CD4-positive, alpha-beta T cell (primary cell): ENCODE measurements around the gene NUP210L. TPM values are rescaled to one million over a fixed set of nuclear protein-coding genes. Genes with fewer than 3 reads are reported as not detected.
A peak's percentile ranks its signal among the peaks of the same experiment; 100 is the strongest.

Experiments used
- ATAC-seq: fragments of 200-7000 bp; cut with Tn5 transposase; one replicate; pipeline ENCODE4 v1.10.0; 2022; ENCODE audit warnings: mild to moderate bottlenecking; ENCODE audit not compliant: poor library complexity
- CTCF ChIA-PET: fragments of 350-600 bp; sonication (Branson Sonifier 250); formaldehyde crosslinking; loops from one replicate; lab custom pipeline; 2021; ENCODE audit warnings: antibody characterized with exemption, inconsistent platforms; lab: Charles Lee
- POLR2A ChIA-PET: fragments of 350-600 bp; sonication (Branson Sonifier 250); formaldehyde crosslinking; loops from one replicate; lab custom pipeline; 2021; ENCODE audit warnings: antibody characterized with exemption, inconsistent platforms; lab: Charles Lee
- DNase-seq, 14 experiments: peaks; one replicate each; pipeline ENCODE4 v3.0.0-alpha.2; 2013 to 2020; ENCODE audit warnings: mixed read lengths in 2 of 14
- H3K27ac ChIP-seq, 2 donors: one replicate each; pipeline versions ENCODE4 v1.5.1 to v1.7.0; 2013; ENCODE audit warnings: low read length in 2 of 2, low read depth in 1 of 2, mild to moderate bottlenecking in 1 of 2
- H3K27me3 ChIP-seq, 2 experiments: 1 replicate in 1 of 2; 2 replicates in 1 of 2; pipeline versions ENCODE4 v1.6.1 to v1.7.0; 2013; ENCODE audit warnings: low read length in 2 of 2, control low read depth in 1 of 2, mild to moderate bottlenecking in 1 of 2, moderate library complexity in 1 of 2; ENCODE audit not compliant: insufficient read depth in 2 of 2, control insufficient read depth in 1 of 2
- H3K36me3 ChIP-seq: one replicate; pipeline ENCODE4 v1.6.1; 2013; ENCODE audit warnings: low read length, control low read depth; ENCODE audit not compliant: insufficient read depth
- H3K4me1 ChIP-seq: one replicate; pipeline ENCODE4 v1.6.1; 2013; ENCODE audit warnings: low read length, control low read depth; ENCODE audit not compliant: insufficient read depth
- H3K4me3 ChIP-seq: one replicate; pipeline ENCODE4 v1.5.1; 2013; ENCODE audit warnings: mild to moderate bottlenecking, low read length, moderate library complexity
- H3K9me3 ChIP-seq, 2 experiments: 1 replicate in 1 of 2; 2 replicates in 1 of 2; pipeline versions ENCODE4 v1.6.1 to v1.7.0; 2013; ENCODE audit warnings: low read length in 2 of 2, mild to moderate bottlenecking in 2 of 2, control low read depth in 1 of 2, moderate library complexity in 1 of 2; ENCODE audit not compliant: control insufficient read depth in 1 of 2, insufficient read depth in 1 of 2
- H3K27ac Mint-ChIP-seq: one replicate; pipeline ENCODE4 v1.8.0; 2020; ENCODE audit warnings: mixed read lengths
- H3K27me3 Mint-ChIP-seq: one replicate; pipeline ENCODE4 v1.8.0; 2021; ENCODE audit warnings: mixed read lengths
- H3K36me3 Mint-ChIP-seq: one replicate; pipeline ENCODE4 v1.8.0; 2021; ENCODE audit warnings: low read depth, mixed read lengths
- H3K4me1 Mint-ChIP-seq: one replicate; pipeline ENCODE4 v1.8.0; 2021; ENCODE audit warnings: low read depth, mixed read lengths
- H3K4me3 Mint-ChIP-seq: one replicate; pipeline ENCODE4 v1.8.0; 2020; ENCODE audit warnings: mild to moderate bottlenecking, mixed read lengths
- H3K9me3 Mint-ChIP-seq: one replicate; pipeline ENCODE4 v1.8.0; 2020; ENCODE audit warnings: mixed read lengths
- CTCF ChIP-seq: fragments of 200-600 bp; IDR thresholded peaks from one replicate; pipeline ENCODE4 v1.8.0; 2022; ENCODE audit warnings: antibody characterized with exemption, mild to moderate bottlenecking
- intact Hi-C, 2 experiments: fragments of 100-400 bp; cut with DNase I in 1 of 2; cut with micrococcal nuclease in 1 of 2; formaldehyde crosslinking; loops; one replicate each; pipeline versions ENCODE4 v1.15.1 to v1.9.0; 2023 to 2025; cut with DNase I, micrococcal nuclease
- total RNA-seq, 174 experiments: library from RNA in 2 of 174; stranded (reverse) in 2 of 174; gene quantifications; one replicate each; pipeline ENCODE4 v1.2.3 and lab custom pipeline; 2021 to 2026

NUP210L gene
- total RNA-seq, 2 experiments from 2014 or later, result 0.03 to 0.08 TPM

- no peak for TF ChIP-seq CTCF
- no peaks in the 10 kb centered on the region for H3K9me3 Mint-ChIP-seq
- POLR2A ChIA-PET, result interaction anchor here (0.6 to 4.8 kb wide), 59 partner anchors 11 to 1867 kb away, joined by 3 to 120 read pairs (median 5); partner anchors contain the start of genes CHTOP, CREB3L4, CRTC2 and DENND4B
- Histone ChIP-seq H3K27me3 (peaks cover 0 to 3% of the 10 kb centered on the region in 2 experiments), H3K4me3 (peak within 1 kb of the TSS; percentile 71), H3K4me1 (peaks cover 40% of the 10 kb centered on the region), H3K27ac (peak within 1 kb of the TSS; percentile 97), H3K36me3 (peaks cover 36% of the 10 kb centered on the region), H3K9me3 (no peaks in the 10 kb centered on the region)
- peak; percentile 85 for ATAC-seq
- H3K27me3 Mint-ChIP-seq, result peaks cover 9% of the 10 kb centered on the region
- peak within 1 kb of the TSS; percentile 97 for H3K4me3 Mint-ChIP-seq
- H3K36me3 Mint-ChIP-seq, result peaks cover 52% of the 10 kb centered on the region
- CTCF ChIA-PET, result interaction anchor here (0.6 to 1.3 kb wide), 5 partner anchors 23 to 207 kb away, joined by 3 to 6 read pairs (median 4); partner anchors contain the start of genes CREB3L4, DENND4B and GATAD2B
- H3K27ac Mint-ChIP-seq, result peak within 1 kb of the TSS; percentile 96
- H3K4me1 Mint-ChIP-seq, result peaks cover 49% of the 10 kb centered on the region
- DNase-seq, result peak; percentile 77 to 98 (median 84)
- intact Hi-C loops, result loop anchor here (1.0 to 5.0 kb wide), 14 partner anchors 12 to 320 kb away; partner anchors contain the start of genes CRTC2 (in 2 of the 2), HAX1 (in 2 of the 2), ILF2 (in 2 of the 2) and JTB (in 1 of the 2)
Observed at GRCh38 chr1:153990468-153991150, 164.3 kb downstream of the NUP210L start, which contains the start of gene RPS27. Gene RPS27 (plus strand): TSS chr1:153990762. CDS start chr1:153990797, 35 bp downstream.

GRCh38 chr1:153987621-153988020, 167.3 kb downstream of the NUP210L start:
- peaks cover 0 to 5% of the 10 kb centered on the region in 2 experiments for H3K27me3 ChIP-seq
- peaks cover 15% of the 10 kb centered on the region for H3K36me3 ChIP-seq
- ATAC-seq, result no peak
- no peak overlapping the region for H3K27ac Mint-ChIP-seq
- H3K4me1 Mint-ChIP-seq, result peaks cover 32% of the 10 kb centered on the region
- H3K27ac ChIP-seq, result no peak overlapping the region
- peaks cover 22% of the 10 kb centered on the region for H3K36me3 Mint-ChIP-seq
- POLR2A ChIA-PET, result interaction anchor here (0.7 to 3.0 kb wide), 9 partner anchors 11 to 212 kb away, joined by 3 to 29 read pairs (median 5); partner anchors contain the start of genes CREB3L4, DENND4B, GATAD2B and JTB
- no peak for TF ChIP-seq CTCF
- H3K4me1 ChIP-seq, result peaks cover 25% of the 10 kb centered on the region
- H3K4me3 Mint-ChIP-seq, result no peak overlapping the region
- no peaks in the 10 kb centered on the region for H3K9me3 ChIP-seq
- H3K9me3 Mint-ChIP-seq, result no peaks in the 10 kb centered on the region
- no peak for DNase-seq
- intact Hi-C loops, result loop anchor here in 1 of 2 experiments (2.0 to 5.0 kb wide), 4 partner anchors 67 to 479 kb away; partner anchors contain the start of gene INTS3
- no peak overlapping the region for H3K4me3 ChIP-seq
- H3K27me3 Mint-ChIP-seq, result peaks cover 17% of the 10 kb centered on the region
- CTCF ChIA-PET, result interaction anchor here (1.6 to 3.2 kb wide), 6 partner anchors 10 to 190 kb away, joined by 4 to 28 read pairs (median 14); partner anchors contain the start of genes CREB3L4, CRTC2 and JTB

- DNase-seq, result peak in 1 of 14 experiments; percentile 15
- peaks cover under 1% of the 10 kb centered on the region for H3K36me3 ChIP-seq
- peaks cover 8% of the 10 kb centered on the region for H3K36me3 Mint-ChIP-seq
- ATAC-seq, result no peak
- no peaks in the 10 kb centered on the region for H3K9me3 Mint-ChIP-seq
- H3K27me3 ChIP-seq, result peaks cover 0 to 5% of the 10 kb centered on the region in 2 experiments
- no peaks in the 10 kb centered on the region for H3K9me3 ChIP-seq
- TF ChIP-seq CTCF, result no peak
- H3K4me1 Mint-ChIP-seq, result peaks cover 20% of the 10 kb centered on the region
- peak within 1 kb of the TSS; percentile 84 for H3K27ac Mint-ChIP-seq
- POLR2A ChIA-PET, result interaction anchor here (1.0 to 3.0 kb wide), 11 partner anchors 10 to 352 kb away, joined by 3 to 29 read pairs (median 4); partner anchors contain the start of genes CHTOP, CREB3L4, DENND4B and JTB
- H3K27me3 Mint-ChIP-seq, result peaks cover 17% of the 10 kb centered on the region
- peak within 1 kb of the TSS; percentile 41 to 48 for H3K27ac ChIP-seq
- CTCF ChIA-PET, result interaction anchor here (0.5 to 3.2 kb wide), 17 partner anchors 9 to 194 kb away, joined by 3 to 28 read pairs (median 4); partner anchors contain the start of genes CREB3L4, CRTC2, DENND4B and GATAD2B
- intact Hi-C loops, result loop anchor here (1.0 to 5.0 kb wide), 7 partner anchors 65 to 477 kb away; partner anchors contain the start of genes INTS3 (in 1 of the 2) and NPR1 (in 1 of the 2)
- no peak within 1 kb of the TSS for H3K4me3 ChIP-seq
- peak within 1 kb of the TSS; percentile 62 for H3K4me3 Mint-ChIP-seq
- peaks cover 11% of the 10 kb centered on the region for H3K4me1 ChIP-seq
Observed at GRCh38 chr1:153985941-153986761, 168.7 kb downstream of the NUP210L start, which contains the start of gene RAB13. Gene RAB13 (minus strand): TSS chr1:153986339. CDS start chr1:153986236, 103 bp downstream.
